Activated gamma-delta T cell (primary cell): ENCODE data around the gene C2orf72.

Source experiments
- DNase-seq: peaks from one replicate; lab custom pipeline; 2025; lab: John Stamatoyannopoulos, UW

Gene C2orf72

DNA sequence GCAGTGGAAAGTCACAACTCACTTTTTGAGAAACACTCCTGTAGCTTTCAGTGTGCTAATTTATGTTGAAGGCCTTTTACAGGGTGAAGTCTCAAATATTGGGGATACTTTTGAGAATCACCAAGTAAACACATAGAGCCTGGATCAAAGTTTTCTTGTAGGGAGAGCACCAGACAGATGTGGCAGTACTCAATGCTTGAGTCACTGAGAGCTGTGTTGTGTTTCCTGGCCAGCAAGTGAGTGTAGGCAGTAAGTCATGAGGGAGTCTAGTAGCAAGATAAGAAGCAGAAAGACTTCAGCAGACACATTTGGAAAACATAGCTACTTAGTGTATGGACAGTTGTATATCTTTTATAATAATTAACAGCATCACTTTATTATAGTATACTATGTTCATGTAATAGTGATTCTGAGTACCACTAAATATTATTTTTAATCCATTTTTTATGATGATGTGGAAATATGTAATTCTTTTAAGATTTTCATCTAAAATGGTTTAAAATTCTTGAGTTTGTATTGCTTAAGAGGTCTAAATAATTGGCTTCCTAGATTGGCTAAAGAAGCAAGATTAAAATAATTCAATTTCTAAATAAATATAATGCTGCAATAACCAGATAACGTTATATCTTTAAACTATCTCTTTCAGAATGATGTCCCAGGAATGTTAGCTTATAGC is 32.2 kb downstream of the C2orf72 start:
- DNase-seq: no peak

DNA sequence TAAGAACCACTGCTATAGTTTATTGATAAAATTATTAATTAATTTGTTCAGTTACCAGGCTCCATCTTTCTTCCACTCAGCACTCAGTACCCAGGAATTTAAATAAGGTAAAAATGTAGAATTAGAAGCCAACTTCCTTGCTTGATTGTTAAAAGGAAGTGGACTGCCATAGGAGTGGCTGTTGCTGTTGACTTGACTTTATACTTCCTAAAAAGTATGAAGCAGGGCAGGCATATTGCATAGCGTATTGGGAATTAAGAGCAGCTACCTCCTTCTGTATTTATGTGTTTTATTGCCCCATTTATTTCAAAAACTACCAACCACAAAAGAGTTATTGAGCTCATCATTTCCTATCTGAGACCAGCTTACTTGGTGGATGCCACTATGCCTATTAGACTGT is 47.2 kb downstream of the C2orf72 start:
- no peak for DNase-seq

DNA sequence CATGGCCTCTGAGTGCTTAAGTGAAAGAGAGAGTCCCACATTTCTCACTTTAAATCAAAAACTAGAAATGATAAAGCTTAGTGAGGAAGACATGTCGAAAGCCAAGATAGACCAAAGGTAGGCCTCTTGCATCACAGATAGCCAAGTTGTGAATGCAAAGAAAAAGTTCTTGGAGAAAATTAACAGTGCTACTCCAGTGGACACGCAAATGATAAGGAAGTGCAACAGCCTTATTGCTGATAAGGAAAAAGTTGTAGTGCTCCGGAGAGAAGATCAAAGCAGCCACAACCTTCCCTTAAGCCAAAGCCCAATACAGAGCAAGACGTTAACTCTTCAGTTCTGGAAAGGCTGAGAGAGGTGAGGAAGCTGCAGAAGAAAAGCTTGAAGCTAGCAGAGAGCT is 51.4 kb downstream of the C2orf72 start:
- DNase-seq: no peak

- DNase-seq: no peak
Observed at GRCh38 chr2:231093933-231094332, 56.6 kb downstream of the C2orf72 start.

DNA sequence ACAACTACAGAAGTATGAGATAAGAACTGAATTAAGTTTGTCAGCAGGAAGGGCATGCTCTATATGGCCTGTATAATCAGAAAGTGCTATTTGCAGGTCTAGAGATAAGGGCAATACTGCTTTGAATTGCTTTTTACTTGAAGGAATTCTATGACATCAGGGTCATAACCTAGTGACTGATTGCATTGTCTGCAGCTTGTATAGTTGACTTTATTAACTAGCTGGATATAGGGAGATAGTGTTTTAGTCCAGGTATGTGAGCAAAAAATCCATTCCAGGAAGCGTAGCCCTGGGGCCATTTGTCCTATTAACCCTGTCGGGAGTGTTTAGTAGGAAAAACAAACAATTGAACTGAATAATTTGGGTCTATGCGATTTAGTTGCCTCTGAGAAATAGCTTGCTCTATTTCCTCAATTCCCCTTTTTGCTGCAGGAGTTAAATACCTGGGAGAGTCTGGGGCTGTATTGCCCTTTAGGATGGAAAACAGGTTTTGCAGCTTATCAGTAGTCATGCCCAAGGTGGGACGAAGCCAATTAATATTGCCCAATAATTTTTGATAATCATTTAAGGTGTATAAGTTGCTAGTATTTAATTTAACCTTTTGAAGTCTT is 57.5 kb downstream of the C2orf72 start:
- DNase-seq: no peak
